AG04449 (cell line): Measurements from ENCODE around the gene NUDT17.

Source experiments
- CTCF ChIA-PET: fragments of 350-600 bp; formaldehyde crosslinking; extraction: SDS; loops from one replicate; lab custom pipeline; 2021; ENCODE audit warnings: antibody characterized with exemption; lab: Yijun Ruan, JAX
- POLR2A ChIA-PET: fragments of 400-600, 350-600 bp; formaldehyde crosslinking; extraction: SDS; loops from one replicate; lab custom pipeline; 2020; ENCODE audit warnings: antibody characterized with exemption, inconsistent platforms; lab: Yijun Ruan, JAX
- DNase-seq: peaks from one replicate; pipeline ENCODE4 v3.0.0-alpha.2; 2010; ENCODE audit warnings: low read depth, low spot score
- H3K4me3 ChIP-seq: 2 replicates; pipeline ENCODE4 v1.5.1; 2011; ENCODE audit warnings: low read depth, mild to moderate bottlenecking, control low read depth, low read length
- TF ChIP-seq, protein P1 (sequence below): IDR thresholded peaks from one replicate; pipeline ENCODE4 v1.5.1; 2011; ENCODE audit warnings: mild to moderate bottlenecking, moderate library complexity, low read length, control low read depth, inconsistent platforms; ENCODE audit not compliant: insufficient read depth; ENCODE audit errors: missing control alignments

Gene NUDT17

GRCh38 chr1:145871994-145872924, 26.8 kb downstream of the NUDT17 start:
- DNase-seq, result no peak
- CTCF ChIA-PET, result interaction anchor here (1.2 to 3.6 kb wide), 7 partner anchors 9 to 27 kb away, joined by 3 to 28 read pairs (median 8); partner anchors contain the start of gene NUDT17
- POLR2A ChIA-PET, result interaction anchor here (1.0 to 2.3 kb wide), 2 partner anchors 13 to 20 kb away, joined by 4 to 12 read pairs; partner anchors contain the start of gene PIAS3

DNA sequence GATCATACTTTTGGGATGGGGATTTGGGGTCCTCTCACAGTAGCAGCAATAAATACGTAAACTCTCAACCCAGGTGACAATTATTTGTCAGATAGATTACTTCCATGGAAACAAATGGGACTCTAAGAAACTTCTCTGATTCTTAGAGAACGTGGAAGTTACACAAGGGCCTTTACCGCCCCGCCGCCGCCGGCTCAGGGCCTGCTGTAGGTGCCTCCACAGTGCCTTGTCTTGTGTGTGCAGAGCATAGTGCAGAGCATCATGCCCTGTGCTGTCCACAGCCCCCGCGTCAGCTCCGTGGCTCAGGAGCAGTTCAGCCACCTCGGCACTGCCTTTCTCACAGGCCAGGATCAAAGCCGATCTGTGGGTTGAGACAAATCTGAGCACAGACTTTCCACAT, 29.2 kb downstream of the NUDT17 start:
- TF ChIP-seq, protein P1, sequence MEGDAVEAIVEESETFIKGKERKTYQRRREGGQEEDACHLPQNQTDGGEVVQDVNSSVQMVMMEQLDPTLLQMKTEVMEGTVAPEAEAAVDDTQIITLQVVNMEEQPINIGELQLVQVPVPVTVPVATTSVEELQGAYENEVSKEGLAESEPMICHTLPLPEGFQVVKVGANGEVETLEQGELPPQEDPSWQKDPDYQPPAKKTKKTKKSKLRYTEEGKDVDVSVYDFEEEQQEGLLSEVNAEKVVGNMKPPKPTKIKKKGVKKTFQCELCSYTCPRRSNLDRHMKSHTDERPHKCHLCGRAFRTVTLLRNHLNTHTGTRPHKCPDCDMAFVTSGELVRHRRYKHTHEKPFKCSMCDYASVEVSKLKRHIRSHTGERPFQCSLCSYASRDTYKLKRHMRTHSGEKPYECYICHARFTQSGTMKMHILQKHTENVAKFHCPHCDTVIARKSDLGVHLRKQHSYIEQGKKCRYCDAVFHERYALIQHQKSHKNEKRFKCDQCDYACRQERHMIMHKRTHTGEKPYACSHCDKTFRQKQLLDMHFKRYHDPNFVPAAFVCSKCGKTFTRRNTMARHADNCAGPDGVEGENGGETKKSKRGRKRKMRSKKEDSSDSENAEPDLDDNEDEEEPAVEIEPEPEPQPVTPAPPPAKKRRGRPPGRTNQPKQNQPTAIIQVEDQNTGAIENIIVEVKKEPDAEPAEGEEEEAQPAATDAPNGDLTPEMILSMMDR, result no peak
- CTCF ChIA-PET, result interaction anchor here (0.6 to 2.4 kb wide), 4 partner anchors 11 to 31 kb away, joined by 3 to 8 read pairs (median 5); partner anchors contain the start of gene PIAS3
- no peak for DNase-seq
- POLR2A ChIA-PET, result interaction anchor here (1.2 kb wide), 1 partner anchor 9 kb away, joined by 3 read pairs; no protein-coding TSS in a partner anchor
- no peak overlapping the region for H3K4me3 ChIP-seq

More at GRCh38 chr1:145871994-145872924, 26.8 kb downstream of the NUDT17 start:
- H3K4me3 ChIP-seq, result peak overlapping the region; percentile 29
- TF ChIP-seq, protein P1, result no peak

- CTCF ChIA-PET, result interaction anchor here (1.1 to 16.3 kb wide), 5 partner anchors 13 to 34 kb away, joined by 4 to 469 read pairs (median 16); partner anchors contain the start of genes ITGA10, NUDT17, PEX11B and PIAS3
- POLR2A ChIA-PET, result no interaction called here
- TF ChIP-seq, protein P1, result no peak
- H3K4me3 ChIP-seq, result no peak overlapping the region
- no peak for DNase-seq
These were observed 32.6 kb downstream of the NUDT17 start for GRCh38 chr1:145877923-145878486.

DNA sequence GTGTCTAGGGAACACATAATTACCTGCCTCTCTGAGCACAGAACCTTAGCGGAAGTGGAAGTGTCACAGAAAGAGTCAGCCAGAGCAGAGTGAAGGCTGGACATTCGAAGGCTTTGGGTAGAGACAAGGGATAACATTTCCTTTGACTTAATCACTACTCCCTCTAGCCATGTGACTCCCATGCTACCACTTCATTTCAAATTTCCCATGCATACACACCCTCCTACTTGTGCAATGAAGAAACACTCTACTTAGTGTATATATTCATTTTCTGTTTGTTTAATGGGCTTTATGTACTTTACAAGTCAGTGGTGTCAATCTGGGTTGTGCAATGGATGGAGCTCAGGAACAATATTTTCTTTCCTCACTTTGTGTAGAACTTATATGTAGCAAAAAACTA, 33.3 kb downstream of the NUDT17 start:
- H3K4me3 ChIP-seq, result no peak overlapping the region
- POLR2A ChIA-PET, result no interaction called here
- TF ChIP-seq, protein P1, result no peak
- CTCF ChIA-PET, result interaction anchor here (0.7 to 16.3 kb wide), 7 partner anchors 10 to 33 kb away, joined by 3 to 469 read pairs (median 10); partner anchors contain the start of genes ITGA10, NUDT17, PEX11B and PIAS3
- DNase-seq, result no peak

GRCh38 chr1:145879775-145880174, 34.3 kb downstream of the NUDT17 start:
- DNase-seq, result no peak
- ChIA-PET CTCF (interaction anchor here (0.8 to 16.3 kb wide), 6 partner anchors 11 to 34 kb away, joined by 3 to 469 read pairs (median 13); partner anchors contain the start of genes ITGA10, NUDT17, PEX11B and PIAS3), POLR2A (no interaction called here)
- TF ChIP-seq, protein P1, result no peak
- no peak overlapping the region for H3K4me3 ChIP-seq
